ENCODE data around the gene FREM1.

- TF ChIP-seq CTCF (IDR thresholded peaks at IDR 0.05) (no peak), EZH2 (IDR thresholded peaks at IDR 0.05; ENCODE audit: borderline replicate concordance, insufficient read depth, low read depth, low read length, poor library complexity, severe bottlenecking) (no peak)
Observed at GRCh38 chr9:14888875-14889274, 21.4 kb downstream of the FREM1 start.
